T follicular helper cell (primary cell): ENCODE data around the gene LIF.
"Not testable (repeated sequence)": the region's sequence is repeated elsewhere in the genome, so short reads cannot be mapped to it uniquely, and the experiment has no call there.

Experiments used
- DNase-seq: peaks from one replicate; pipeline ENCODE4 v3.0.0-alpha.2; 2020; ENCODE audit warnings: low read depth

LIF gene

DNA sequence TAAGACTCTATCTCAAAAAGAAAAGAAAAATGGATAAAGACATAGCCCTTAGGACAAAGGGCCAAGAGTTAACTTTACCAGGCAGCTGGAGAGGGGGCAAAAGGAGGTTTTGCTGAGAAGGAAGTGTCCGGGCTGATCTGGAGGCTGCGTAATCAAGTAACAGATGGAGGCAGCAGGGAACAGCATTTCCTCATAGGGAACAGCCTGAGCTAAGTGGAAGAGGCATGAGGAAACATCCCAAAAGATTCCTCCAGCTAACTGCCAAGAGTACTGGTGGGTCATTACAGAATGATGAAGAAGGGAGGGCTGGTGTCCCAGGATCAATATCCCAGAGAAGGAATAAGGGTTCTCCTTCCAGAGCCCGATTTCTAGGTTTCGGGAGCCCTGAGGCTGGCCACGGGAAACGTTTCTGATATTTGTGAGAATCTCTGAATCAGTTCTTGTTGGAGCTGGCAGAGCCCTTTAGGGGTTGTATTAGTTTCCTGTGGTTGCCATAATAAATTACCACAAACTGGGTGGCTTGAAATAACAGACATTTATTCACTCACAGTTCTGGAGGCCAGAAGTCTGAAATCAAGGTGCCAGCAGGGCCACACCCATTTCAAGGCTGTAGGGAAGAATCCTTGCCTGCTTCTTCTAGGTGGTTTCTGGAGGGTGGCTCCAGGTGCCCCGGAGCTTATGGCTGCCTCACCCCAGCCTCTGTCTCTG, 21.2 kb downstream of the LIF start:
- DNase-seq, result no peak

- DNase-seq, result no peak
These were observed 22.2 kb downstream of the LIF start for GRCh38 chr22:30224161-30224857.

DNA sequence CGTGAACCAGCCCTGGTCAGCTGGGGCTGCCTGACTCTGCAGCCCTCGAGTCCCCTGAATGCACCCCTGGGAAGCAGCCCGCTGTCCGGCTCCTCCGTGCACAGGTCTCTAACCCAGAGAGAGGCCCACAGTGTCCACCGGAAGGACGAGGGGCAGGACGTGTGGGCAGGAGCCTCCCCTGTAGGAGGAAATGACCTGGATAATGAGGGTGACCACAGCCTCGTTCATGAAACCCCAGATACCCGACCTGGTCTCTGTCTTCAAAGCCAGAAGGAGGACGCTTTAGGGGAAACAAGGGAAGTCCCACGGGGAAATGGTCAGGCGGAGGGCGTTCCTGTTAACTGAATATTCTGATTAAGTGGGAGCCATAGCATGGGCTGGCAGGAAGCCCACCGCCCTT, 23.3 kb downstream of the LIF start:
- DNase-seq, result no peak

- DNase-seq, result no peak
These were observed 24.2 kb downstream of the LIF start for GRCh38 chr22:30222321-30222720.

DNA sequence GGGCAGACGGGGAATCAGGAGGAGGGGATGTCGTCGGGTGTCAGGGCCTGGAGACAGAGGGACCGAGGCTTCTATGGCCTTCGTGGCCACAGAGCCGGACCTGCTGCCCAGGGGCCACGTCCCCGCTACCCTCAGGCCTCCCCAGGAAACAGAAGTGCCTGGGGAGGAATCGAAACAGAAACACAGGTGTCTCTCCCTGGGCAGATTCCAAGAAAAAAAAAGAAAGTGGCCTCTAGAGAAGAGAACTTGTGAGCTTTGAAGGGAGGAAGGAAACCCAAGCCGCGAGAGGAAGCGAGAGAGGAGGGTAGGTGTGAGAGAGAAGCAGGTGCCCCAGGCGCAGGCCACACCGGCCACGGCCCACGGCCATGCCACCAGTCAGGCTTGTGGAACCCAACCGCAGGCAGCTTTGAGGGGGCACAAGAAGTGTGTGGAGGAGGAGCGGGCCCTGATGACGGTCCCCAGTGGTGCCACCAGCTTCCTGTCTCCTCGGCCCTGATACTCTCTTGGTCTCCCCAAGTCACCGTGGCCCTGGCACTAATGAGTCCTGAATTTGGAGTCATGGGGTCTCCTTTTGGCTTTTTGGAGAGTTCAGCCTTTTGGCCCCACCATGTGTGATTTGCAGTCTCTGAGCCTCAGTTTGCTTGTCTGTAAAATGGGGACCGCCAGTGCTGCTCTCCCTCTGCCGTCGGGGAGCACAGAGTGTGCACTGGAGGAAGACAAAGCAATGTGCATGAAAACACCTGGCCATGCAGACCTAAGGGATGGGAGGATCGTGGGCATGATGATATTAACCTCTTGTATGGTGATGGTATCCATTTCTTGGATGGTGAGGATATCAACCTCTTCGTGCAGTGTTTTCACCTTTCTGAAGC, 25.2 kb downstream of the LIF start:
- DNase-seq, result peak; percentile 11

DNA sequence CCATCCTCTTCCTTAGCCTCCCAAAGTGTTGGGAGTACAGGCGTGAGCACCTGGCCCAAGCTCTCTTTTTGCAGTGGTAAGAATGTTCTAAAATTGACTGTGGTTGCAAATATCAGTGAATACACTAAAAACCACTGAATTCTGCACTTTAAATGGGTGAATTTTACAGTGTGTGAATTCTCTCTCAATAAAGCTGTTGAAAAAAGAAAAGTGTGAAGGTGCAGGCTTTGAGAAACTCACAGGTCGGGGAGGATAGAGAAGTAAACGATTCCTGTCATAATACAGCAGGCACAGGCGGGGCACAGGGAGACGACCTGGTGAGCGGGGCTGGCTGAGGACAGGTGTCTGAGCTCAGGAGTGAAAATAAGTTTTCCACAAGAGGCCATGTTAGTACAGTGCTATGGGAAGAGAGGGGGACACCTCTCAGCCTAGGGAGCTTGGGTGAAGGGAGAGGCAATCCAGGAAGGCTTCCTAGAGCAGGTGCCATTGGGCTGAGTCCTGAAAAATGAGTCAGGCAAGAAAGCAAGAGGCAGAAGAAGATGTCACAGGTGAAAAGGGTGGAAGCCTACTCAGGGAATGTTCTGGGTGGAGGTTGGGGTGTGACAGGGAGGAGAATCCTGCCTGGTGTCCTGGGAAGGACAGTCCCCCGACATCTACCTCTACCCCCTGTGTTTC, 26.1 kb downstream of the LIF start:
- no peak for DNase-seq

DNA sequence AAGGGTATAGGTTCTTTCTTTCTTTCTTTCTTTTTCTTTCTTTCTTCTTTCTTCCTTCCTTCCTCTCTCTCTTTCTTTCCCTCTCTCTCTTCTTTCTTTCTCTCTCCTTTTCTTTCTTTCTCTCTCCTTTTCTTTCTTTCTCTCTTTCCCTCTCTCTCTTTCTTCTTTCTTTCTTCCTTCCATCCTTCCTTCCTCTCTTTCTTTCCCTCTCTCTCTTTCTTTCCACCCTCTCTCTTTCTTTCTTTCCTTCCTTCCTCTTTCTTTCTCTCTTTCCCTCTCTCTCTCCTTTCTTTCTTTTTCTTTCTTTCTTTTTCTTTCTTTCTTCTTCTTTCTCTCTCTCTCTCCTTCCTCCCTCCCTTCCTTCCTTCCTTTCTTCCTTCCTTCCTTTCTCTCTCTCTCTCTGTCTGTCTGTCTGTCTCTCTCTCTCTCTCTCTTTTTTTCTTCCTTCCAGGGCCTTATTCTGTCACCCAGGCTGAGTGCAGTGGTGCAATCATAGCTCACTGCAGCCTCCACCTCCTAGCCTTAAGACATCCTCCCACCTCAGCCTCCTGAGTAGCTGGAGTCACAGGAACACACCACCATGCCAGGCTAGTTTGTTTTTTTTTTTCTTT, 26.8 kb downstream of the LIF start:
- DNase-seq, result no peak

DNA sequence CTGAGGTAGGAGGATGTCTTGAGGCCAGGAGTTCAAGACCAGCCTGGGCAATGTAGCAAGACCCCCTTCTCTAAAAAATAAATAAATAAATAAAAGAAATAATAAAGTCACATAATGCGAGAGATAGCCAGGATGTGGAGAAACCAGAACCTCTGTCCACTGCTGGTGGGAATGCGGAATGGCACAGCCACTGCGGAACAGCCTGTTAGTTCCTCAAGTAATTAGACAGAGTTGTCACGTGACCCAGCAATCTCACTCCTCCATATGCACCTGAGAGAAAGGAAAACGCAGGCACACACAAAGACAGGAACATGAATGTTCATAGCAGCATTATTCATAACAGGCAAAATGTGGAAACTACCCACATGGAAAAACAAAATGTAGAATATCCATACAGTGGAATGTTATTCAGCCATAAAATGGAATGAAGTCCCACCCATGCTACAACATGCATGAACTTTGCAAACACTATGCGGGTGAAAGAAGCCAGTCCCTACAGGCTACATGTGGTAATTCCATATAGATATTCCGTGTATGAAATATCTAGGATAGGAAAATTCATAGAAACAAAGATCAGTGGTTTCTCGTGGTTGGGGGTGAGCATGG, 27.4 kb downstream of the LIF start:
- DNase-seq, result no peak

DNA sequence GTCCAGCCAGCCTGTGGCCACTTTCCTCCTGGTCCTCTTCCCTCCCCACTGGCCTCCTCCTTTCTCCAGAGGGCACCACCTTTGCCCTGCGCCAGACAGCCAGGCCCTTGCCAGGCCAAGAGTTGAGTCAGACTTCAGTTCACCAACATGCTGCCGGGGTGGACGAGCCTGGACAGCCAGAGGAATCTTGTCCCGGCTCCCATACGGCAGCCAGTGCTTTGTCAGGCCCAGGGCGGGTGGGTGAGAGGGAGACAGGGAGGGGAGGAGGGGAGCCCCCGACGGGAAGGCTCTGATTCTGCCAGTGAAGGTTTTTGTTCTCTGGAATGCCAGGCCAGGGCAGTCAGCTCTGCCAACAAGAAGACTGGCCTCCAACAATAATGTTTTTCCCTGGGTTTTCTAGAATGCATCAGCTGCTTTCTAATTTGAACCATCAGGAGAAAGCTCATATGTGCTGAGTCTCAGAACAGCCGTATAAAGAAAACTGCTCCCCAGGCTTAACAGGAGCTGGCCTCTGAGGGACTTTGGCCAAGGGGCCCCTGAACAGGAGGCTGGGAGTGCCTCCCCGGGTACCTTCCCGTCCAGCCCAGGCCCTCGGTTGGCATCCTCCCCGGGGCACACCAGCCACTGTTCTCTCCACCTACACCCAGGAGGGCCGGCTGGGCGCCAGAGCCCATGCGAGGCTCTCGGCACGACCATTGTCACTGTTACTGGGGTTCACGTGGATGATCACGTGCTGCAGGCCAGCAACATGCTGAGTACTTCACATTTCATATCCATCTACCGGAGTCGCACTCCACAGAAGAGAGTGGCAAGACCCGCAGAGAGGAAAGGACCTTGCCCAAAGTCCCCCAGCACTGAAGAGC, 28.6 kb downstream of the LIF start:
- DNase-seq, result no peak

- no peak for DNase-seq
These were observed 29.8 kb downstream of the LIF start for GRCh38 chr22:30216710-30217109.

DNA sequence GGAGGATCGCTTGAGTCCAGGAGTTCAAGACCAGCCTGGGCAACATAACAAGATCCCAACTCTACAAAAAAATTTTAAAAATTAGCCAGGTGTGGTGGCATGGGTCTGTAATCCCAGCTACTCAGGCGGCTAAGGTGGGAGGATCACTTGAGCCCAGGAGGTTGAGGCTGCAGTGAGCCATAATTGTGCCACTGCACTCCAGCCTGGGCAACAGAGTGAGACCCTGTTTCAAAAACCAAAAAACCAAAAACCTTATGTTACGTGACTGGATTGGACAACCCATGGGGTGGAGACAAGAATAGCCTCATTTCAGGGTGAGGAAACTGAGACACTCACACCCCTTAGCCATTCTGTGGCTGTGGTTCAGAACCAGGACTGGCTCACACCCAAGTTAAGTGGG, 30.3 kb downstream of the LIF start:
- DNase-seq, result not testable (repeated sequence)

DNA sequence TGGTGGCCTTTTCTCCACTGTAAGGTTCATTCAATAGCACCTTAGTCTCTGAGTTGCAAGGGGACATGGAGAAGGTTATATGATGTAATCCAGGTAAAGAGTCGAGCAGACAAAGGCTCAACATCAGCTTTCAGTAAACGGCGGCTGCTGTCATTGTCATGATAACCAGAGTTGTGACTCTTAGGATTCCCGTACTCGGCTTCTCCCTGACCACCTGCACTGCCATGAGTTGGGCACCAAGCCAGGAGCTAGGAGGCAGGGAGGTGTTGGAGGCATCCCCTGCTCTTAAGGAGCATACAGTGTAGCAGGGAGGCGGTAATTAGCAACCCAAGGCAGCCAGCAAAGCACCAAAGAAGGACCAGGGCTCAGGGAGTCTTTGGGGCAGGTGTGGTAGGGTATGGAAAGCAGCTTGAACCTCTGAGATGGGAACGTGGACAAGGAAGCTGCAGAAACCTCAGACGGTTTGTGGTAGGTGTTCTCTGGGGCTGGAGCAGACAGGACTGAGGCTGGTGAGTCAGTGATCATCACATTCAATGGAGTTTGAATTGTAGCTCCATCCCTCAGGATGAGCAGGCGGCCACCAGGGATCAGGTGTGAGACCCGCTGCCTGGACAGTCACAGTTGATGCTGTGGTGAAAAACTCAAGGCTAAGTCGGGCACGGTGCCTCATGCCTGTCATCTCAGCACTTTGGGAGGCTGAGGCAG, 31.7 kb downstream of the LIF start:
- no peak for DNase-seq

- no peak for DNase-seq
These were observed 33.5 kb downstream of the LIF start for GRCh38 chr22:30212996-30213441.

GRCh38 chr22:30212363-30212995, 34.1 kb downstream of the LIF start:
- no peak for DNase-seq

- no peak for DNase-seq
These were observed 35.3 kb downstream of the LIF start for GRCh38 chr22:30211124-30211820.

DNA sequence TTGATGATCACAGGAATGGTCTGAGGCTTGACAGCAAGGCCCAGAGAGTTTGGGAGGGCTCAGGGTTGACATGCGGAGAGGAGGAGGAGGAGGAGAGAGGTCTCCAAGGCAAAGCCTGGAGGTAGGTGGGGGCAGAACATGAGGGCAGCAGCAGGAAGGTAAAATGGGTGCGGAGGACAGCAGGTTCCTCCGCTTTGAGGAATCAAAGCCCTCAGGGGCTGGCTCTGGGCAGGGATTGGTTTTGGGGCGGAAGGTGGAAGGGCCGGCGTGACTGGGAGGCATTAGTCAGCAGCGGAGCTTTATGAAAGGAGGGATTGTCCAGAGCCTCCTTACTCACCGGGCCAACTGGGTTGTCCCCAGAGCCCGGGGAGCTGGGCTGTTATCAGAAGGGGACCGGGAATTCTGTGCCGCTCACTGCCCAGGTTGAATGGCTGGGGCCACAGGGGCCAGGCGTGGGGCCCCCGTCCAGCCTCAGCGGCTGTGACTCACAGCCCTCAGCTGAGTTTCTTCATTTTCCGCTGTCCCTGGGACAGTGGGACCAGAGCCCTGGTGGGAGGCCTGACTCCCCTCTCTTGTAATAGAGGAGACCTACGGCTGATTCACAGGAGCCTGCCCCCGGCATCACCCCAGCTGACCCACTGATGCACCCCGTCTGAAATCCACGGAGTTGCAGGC, 36.2 kb downstream of the LIF start:
- DNase-seq, result no peak

- DNase-seq, result no peak
These were observed 36.9 kb downstream of the LIF start for GRCh38 chr22:30209642-30210041.
